Activated CD4-positive, alpha-beta memory T cell treated with anti-CD3 and anti-CD28 coated beads, Interleukin-2, amount 10 ng/mL, durations not matched to agents 7 days and 5 days (primary cell): ENCODE results near the gene VTI1A. TPM values are rescaled to one million over a fixed set of nuclear protein-coding genes. Genes with fewer than 3 reads are reported as not detected.

Source experiments
- CTCF ChIA-PET: fragments of 350-600 bp; sonication (Branson Sonifier 250); formaldehyde crosslinking; loops from one replicate; lab custom pipeline; 2021; ENCODE audit warnings: antibody characterized with exemption, inconsistent platforms; lab: Charles Lee
- POLR2A ChIA-PET: fragments of 350-600 bp; sonication (Branson Sonifier 250); formaldehyde crosslinking; loops from one replicate; lab custom pipeline; 2021; ENCODE audit warnings: antibody characterized with exemption; lab: Charles Lee
- DNase-seq: peaks from one replicate; pipeline ENCODE4 v3.0.0-alpha.2; 2020
- H3K27ac Mint-ChIP-seq: one replicate; pipeline ENCODE4 v1.8.0; 2021; ENCODE audit warnings: mild to moderate bottlenecking, mixed read lengths
- H3K27me3 Mint-ChIP-seq: one replicate; pipeline ENCODE4 v1.8.0; 2021; ENCODE audit warnings: mixed read lengths
- H3K36me3 Mint-ChIP-seq: one replicate; pipeline ENCODE4 v1.8.0; 2021; ENCODE audit warnings: low read depth, mixed read lengths
- H3K4me1 Mint-ChIP-seq: one replicate; pipeline ENCODE4 v1.8.0; 2021; ENCODE audit warnings: mixed read lengths
- H3K4me3 Mint-ChIP-seq: one replicate; pipeline ENCODE4 v1.8.0; 2021; ENCODE audit warnings: mild to moderate bottlenecking, mixed read lengths
- H3K9me3 Mint-ChIP-seq: one replicate; pipeline ENCODE4 v1.8.0; 2021; ENCODE audit warnings: mixed read lengths
- total RNA-seq, 2 experiments: library from RNA; stranded (reverse); gene quantifications; one replicate each; pipeline ENCODE4 v1.2.3, GENCODE V29; 2021

The VTI1A gene
- total RNA-seq, 2 experiments from 2014 or later, result 32.9 to 37.3 TPM

DNA sequence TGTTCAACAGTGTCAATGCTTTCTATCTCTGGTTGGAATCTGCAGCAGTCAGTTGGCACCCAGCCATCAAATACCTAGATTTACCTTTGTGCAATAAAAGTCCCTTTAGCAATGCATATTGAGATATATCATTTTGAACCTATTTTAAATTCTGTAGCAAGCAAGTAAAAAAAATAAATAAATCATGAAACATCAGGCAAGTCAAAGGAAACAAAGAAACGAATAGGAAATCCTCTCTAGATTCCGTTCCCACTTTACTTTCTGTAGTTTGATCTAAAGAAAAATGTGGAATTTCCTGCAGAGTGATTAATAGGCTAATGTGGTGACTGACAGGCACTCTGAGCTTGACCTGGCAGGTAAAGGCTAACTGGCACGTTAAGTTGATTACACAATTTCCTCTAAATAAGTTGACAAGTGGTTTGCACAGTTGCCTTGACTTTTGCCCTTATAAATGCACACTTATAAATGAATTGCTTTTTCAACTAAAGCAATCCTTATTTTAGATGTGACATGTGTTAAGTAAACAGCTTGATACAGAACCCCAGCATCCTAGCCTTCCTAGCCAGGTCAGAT, 294.9 kb downstream of the VTI1A start:
- ChIA-PET POLR2A (no interaction called here), CTCF (no interaction called here)
- H3K27me3 Mint-ChIP-seq, result no peaks in the 10 kb centered on the region
- H3K27ac Mint-ChIP-seq, result no peak overlapping the region
- H3K9me3 Mint-ChIP-seq, result no peaks in the 10 kb centered on the region
- DNase-seq, result no peak
- H3K4me3 Mint-ChIP-seq, result no peak overlapping the region
- H3K4me1 Mint-ChIP-seq, result no peaks in the 10 kb centered on the region
- H3K36me3 Mint-ChIP-seq, result no peaks in the 10 kb centered on the region

- Mint-ChIP-seq H3K36me3 (no peaks in the 10 kb centered on the region), H3K9me3 (no peaks in the 10 kb centered on the region), H3K27ac (no peak overlapping the region), H3K27me3 (no peaks in the 10 kb centered on the region), H3K4me3 (no peak overlapping the region), H3K4me1 (no peaks in the 10 kb centered on the region)
- CTCF ChIA-PET, result interaction anchor here (0.7 kb wide), 1 partner anchor 25 kb away, joined by 4 read pairs; no protein-coding TSS in a partner anchor
- DNase-seq, result no peak
- POLR2A ChIA-PET, result no interaction called here
Measured at GRCh38 chr10:112744181-112745096, 297.4 kb downstream of the VTI1A start.

GRCh38 chr10:112746329-112746728, 299.3 kb downstream of the VTI1A start:
- Mint-ChIP-seq H3K36me3 (no peaks in the 10 kb centered on the region), H3K27me3 (no peaks in the 10 kb centered on the region), H3K4me3 (no peak overlapping the region), H3K27ac (no peak overlapping the region), H3K9me3 (no peaks in the 10 kb centered on the region), H3K4me1 (no peaks in the 10 kb centered on the region)
- ChIA-PET CTCF (no interaction called here), POLR2A (no interaction called here)
- DNase-seq, result no peak

- CTCF ChIA-PET, result no interaction called here
- H3K9me3 Mint-ChIP-seq, result no peaks in the 10 kb centered on the region
- no peak overlapping the region for H3K27ac Mint-ChIP-seq
Measured at GRCh38 chr10:112750427-112751167, 303.6 kb downstream of the VTI1A start.

DNA sequence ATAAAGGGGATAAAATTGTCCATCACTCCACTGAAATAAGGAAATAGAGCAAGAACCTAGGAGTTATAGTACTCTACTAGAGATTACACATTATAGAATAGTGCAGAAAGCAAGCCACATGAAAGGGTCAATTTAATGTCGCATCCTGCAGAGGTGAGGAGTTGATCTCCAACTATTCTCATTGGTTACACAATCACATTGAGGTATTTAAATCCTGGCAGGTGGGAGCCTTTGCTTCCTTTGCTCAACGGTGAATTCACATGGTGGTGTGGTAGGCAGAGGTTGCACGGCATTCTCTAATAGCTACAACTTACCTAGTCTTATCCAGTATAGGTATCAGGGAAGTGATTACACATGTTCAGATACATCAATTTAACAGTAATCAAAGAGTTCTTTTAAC, 304.6 kb downstream of the VTI1A start:
- H3K27me3 Mint-ChIP-seq, result no peaks in the 10 kb centered on the region
- H3K27ac Mint-ChIP-seq, result no peak overlapping the region
- no peaks in the 10 kb centered on the region for H3K36me3 Mint-ChIP-seq
- no peak overlapping the region for H3K4me3 Mint-ChIP-seq
- no peaks in the 10 kb centered on the region for H3K4me1 Mint-ChIP-seq
- no peak for DNase-seq
- ChIA-PET POLR2A (no interaction called here), CTCF (no interaction called here)
- no peaks in the 10 kb centered on the region for H3K9me3 Mint-ChIP-seq

More at GRCh38 chr10:112750427-112751167, 303.6 kb downstream of the VTI1A start:
- DNase-seq, result no peak
- no peaks in the 10 kb centered on the region for H3K27me3 Mint-ChIP-seq
- no peak overlapping the region for H3K4me3 Mint-ChIP-seq
- POLR2A ChIA-PET, result no interaction called here
- H3K36me3 Mint-ChIP-seq, result no peaks in the 10 kb centered on the region
- no peaks in the 10 kb centered on the region for H3K4me1 Mint-ChIP-seq

- Mint-ChIP-seq H3K36me3 (no peaks in the 10 kb centered on the region), H3K4me1 (no peaks in the 10 kb centered on the region), H3K27me3 (no peaks in the 10 kb centered on the region), H3K27ac (no peak overlapping the region), H3K9me3 (no peaks in the 10 kb centered on the region), H3K4me3 (no peak overlapping the region)
- ChIA-PET CTCF (no interaction called here), POLR2A (no interaction called here)
- DNase-seq, result no peak
Measured at GRCh38 chr10:112752288-112752687, 305.3 kb downstream of the VTI1A start.

DNA sequence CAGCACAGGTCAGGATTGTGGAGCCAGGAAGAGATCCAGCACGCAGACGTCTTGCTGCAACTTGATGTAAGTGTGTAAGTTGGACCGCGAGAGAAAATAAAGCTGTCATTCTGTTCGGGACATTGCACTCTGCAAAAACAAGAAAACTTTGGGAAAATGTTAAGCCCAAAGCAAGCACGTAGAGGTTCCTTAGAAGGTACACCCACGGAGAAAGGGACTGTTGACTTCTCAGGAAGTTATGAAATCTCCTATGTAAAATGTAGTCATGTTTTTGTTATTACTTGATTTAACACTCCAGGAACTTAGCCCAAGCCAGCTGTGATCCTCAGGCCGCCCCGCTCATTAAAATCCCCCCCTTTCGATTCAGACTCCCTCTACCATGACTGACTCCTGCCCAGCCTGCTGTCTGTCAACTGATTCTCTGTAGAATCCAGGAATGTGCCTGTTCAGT, 307.0 kb downstream of the VTI1A start:
- Mint-ChIP-seq H3K27ac (no peak overlapping the region), H3K4me1 (no peaks in the 10 kb centered on the region), H3K27me3 (no peaks in the 10 kb centered on the region), H3K36me3 (no peaks in the 10 kb centered on the region), H3K9me3 (no peaks in the 10 kb centered on the region), H3K4me3 (no peak overlapping the region)
- ChIA-PET POLR2A (no interaction called here), CTCF (no interaction called here)
- DNase-seq, result no peak

DNA sequence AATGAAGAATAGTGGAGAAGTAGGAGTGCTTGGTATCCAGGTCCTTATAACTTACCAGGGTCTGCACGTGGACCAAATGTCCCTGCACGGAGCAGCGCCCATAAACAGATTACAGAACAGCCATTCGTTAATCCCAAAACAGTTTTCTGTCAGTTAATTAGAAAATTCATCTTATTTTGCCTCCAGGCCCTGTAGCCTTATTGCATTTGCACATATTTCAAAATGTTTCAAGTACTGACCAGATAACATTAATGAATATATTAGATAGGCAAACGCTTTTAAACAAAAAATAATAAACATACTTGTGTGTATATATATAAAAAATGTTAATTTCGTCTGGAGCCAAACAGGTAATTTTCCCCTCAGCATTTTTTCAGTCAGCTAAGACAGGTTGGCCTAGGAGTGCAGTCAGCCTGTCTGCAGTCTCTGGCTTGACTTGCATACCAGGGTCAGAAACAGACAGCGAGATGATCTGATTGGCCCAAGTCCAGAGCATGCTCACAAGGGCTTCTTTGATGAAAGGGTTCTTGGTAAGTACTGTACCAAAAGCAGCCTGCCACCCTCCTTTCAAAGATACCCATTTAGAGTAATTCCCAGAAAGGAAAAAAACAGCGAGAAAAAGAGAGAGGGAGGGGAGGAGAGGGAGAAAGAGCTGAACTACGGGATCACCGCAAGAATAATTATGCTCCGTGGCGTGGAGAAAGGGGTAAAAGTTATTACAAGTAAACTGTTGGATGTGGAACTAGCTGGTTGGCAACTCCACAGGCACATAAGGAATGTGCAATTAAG, 308.6 kb downstream of the VTI1A start:
- no peak overlapping the region for H3K27ac Mint-ChIP-seq
- no peaks in the 10 kb centered on the region for H3K4me1 Mint-ChIP-seq
- H3K27me3 Mint-ChIP-seq, result no peaks in the 10 kb centered on the region
- no peaks in the 10 kb centered on the region for H3K9me3 Mint-ChIP-seq
- no peak for DNase-seq
- H3K36me3 Mint-ChIP-seq, result no peaks in the 10 kb centered on the region
- CTCF ChIA-PET, result no interaction called here
- H3K4me3 Mint-ChIP-seq, result no peak overlapping the region
- POLR2A ChIA-PET, result no interaction called here

DNA sequence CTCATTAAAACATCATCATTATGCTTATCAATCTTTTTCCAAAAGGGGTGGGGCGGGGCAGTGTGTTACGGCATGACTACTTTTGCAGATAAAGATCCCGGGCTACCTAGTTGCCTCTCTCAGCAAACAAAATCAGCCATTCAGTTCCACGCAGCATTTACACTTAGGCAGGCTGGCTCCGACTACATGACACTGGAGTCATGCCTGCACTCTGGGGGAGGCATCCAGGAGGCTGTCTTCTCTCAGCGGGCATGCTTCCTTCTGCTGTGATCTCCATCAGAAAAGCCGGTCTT, 309.2 kb downstream of the VTI1A start:
- Mint-ChIP-seq H3K9me3 (no peaks in the 10 kb centered on the region), H3K4me3 (no peak overlapping the region), H3K27ac (no peak overlapping the region), H3K36me3 (no peaks in the 10 kb centered on the region), H3K27me3 (no peaks in the 10 kb centered on the region), H3K4me1 (no peaks in the 10 kb centered on the region)
- ChIA-PET POLR2A (no interaction called here), CTCF (no interaction called here)
- no peak for DNase-seq

DNA sequence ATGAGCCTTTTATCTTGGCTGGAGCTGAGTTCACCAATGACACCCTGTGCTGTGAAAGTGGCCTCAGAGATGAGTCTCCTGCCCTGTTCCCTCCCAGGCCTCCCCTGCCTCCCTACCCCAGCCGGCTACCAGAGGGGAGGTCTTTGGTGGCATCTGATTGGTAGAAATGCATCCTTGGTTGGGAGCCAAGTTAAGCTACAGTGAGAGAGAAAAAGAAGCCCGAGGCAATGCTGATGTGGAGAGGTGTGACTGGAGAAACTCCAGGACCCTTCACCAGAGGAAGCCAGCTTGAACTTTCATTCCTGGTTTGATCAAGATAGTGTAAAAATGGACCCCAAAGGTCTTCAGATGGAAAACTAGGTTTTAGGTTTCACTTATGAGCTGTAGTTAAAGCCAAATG, 311.9 kb downstream of the VTI1A start:
- Mint-ChIP-seq H3K27me3 (no peaks in the 10 kb centered on the region), H3K27ac (no peak overlapping the region), H3K36me3 (no peaks in the 10 kb centered on the region), H3K4me3 (no peak overlapping the region), H3K4me1 (no peaks in the 10 kb centered on the region), H3K9me3 (no peaks in the 10 kb centered on the region)
- ChIA-PET POLR2A (no interaction called here), CTCF (no interaction called here)
- DNase-seq, result no peak

GRCh38 chr10:112759496-112759895, 312.5 kb downstream of the VTI1A start:
- Mint-ChIP-seq H3K4me3 (no peak overlapping the region), H3K27ac (no peak overlapping the region), H3K36me3 (no peaks in the 10 kb centered on the region), H3K27me3 (no peaks in the 10 kb centered on the region), H3K4me1 (no peaks in the 10 kb centered on the region), H3K9me3 (no peaks in the 10 kb centered on the region)
- ChIA-PET CTCF (no interaction called here), POLR2A (no interaction called here)
- no peak for DNase-seq

GRCh38 chr10:112761256-112761655, 314.2 kb downstream of the VTI1A start:
- Mint-ChIP-seq H3K27ac (no peak overlapping the region), H3K4me1 (no peaks in the 10 kb centered on the region), H3K4me3 (no peak overlapping the region), H3K27me3 (no peaks in the 10 kb centered on the region), H3K36me3 (no peaks in the 10 kb centered on the region), H3K9me3 (no peaks in the 10 kb centered on the region)
- ChIA-PET CTCF (no interaction called here), POLR2A (no interaction called here)
- DNase-seq, result no peak
